Measurements from ENCODE around the gene EFCC1. TPM values are rescaled to one million over a fixed set of nuclear protein-coding genes. Genes with fewer than 3 reads are reported as not detected.
A peak's percentile ranks its signal among the peaks of the same experiment; 100 is the strongest.

Gene EFCC1
- total RNA-seq, 1 experiment from 2014 or later: not detected

DNA sequence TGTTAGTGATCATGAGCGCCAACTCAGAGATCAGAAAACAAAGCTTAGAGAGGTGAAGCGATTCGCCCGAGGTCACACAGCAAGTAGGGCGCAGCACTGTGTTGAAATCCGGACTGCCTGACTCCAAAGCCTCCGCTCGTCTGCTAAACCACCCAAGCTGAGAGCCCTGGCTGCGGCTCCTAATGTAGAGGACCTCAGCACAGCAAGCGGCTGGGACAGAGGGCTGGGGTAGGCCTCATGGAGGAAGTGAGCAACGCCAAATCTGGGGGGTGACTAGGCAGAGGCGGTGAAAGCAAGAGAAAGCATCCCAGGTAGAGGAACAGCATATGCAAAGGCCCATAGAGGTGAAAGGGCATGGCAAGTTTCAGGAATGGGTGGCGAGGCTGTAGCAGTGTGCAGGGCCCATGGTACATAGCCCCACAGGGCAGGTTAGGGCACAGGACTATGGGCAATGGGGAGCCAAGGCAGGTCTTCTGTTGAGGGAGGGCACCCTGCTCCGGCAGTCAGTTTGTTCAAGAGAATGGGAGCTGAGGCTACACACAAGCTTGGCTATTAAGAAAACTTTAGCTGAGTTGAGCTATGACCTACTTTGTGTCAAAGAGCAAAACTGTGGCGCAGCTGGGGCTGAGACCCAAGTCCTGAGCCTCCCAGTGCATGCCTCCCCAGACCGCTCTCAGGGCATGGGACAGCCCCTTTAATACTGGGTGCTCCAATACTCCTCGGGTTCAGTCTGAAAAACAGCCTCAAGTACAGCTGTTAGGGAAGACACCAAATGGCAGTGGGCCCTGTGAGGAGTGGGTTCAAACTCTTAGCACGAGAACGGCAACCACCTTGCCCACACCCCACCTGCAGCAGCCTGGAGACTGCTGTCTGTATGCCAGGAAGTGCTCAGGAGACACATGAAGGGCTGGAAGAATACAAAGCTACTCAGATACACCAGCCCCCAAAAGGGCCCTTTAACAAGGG is 6.2 kb upstream of the EFCC1 start:
- no peak for DNase-seq (ENCODE audit: low read depth)

DNA sequence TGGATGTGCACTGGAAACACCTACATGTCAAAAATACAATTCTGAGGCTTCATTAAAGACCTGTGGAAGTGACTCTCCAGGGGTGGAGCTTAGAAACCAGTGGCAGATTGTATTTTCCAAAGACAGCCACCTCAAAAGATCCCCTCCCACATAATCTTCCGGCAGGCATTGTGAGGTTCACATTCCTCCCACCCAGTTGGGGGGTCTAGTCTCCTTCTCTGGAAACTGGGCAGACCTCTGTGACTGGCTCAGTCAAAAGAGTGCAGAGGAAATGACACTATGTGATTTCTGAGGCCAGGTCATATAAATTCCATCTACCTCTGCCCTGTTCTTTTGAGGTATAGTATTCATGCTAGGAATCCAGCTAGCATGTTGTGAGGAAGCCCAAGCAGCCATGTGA is 5.4 kb upstream of the EFCC1 start:
- no peak for DNase-seq (ENCODE audit: low read depth)

DNA sequence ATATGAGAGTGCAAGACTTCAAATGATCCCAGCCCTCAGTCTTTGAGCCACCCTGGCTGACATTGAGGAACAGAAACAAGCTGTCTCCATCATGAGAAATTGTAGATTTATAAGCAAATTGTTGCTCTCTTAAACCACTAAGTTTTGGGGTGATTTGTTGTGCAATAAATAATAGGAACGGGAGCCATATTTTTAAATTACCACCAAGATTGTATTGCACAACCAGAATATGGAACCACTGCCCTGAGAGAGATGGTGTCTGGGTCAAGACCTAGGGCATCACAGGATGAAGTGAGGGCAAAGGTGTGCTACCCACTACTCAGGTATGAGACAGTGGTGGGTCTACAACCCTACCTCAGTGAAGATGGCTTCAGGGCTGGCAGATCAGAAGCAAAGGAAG is 4.9 kb upstream of the EFCC1 start:
- DNase-seq (ENCODE audit: low read depth): no peak

DNA sequence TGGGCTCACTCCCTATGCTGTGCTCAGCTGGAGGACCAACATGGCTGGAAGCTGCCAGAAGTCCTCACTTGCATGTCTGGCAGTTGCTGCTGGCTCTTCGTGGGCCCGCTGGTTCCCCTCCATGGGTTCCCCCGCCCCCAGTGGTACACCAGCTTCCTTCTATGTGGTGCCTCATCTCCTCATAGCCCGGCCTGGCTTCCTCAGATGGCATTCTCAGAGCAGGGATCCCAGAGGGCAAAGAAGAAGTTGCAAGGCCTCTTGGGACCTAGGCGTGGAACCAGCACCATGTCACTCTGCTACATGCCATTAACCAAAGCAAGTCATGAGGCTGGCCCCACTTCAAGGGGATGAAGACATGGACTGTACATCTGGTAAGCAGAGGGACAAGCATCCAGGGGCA is 4.4 kb upstream of the EFCC1 start:
- no peak for DNase-seq (ENCODE audit: low read depth)

DNA sequence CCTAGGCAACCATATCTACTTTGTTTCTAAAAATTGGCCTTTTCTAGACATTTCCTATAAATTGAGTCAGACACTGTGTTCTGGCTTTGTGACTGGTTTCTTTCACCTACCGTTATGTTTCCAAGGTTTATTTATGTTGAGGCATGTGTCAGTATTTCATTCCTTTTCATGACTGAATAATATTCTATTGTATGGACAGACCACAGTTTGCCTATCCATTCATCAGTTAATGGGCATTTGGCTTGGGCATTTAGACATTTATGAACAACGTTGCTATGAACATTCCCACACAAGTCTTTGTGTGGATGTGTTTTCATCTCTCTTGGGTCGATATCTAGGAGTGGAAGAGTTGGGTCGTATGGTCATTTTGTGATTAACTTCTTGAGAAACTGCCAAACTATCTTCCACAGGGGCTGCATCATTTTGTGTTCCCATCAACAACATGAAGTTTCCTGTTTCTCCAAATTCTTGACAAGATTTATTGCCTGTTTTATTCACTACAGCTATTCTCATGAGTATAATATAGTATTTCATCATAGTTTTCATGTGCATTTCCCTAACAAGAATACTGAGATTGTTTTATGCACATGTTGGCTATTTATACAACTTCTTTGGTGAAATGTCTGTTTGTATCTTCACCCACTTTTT is 3.5 kb upstream of the EFCC1 start:
- DNase-seq (ENCODE audit: low read depth): no peak

DNA sequence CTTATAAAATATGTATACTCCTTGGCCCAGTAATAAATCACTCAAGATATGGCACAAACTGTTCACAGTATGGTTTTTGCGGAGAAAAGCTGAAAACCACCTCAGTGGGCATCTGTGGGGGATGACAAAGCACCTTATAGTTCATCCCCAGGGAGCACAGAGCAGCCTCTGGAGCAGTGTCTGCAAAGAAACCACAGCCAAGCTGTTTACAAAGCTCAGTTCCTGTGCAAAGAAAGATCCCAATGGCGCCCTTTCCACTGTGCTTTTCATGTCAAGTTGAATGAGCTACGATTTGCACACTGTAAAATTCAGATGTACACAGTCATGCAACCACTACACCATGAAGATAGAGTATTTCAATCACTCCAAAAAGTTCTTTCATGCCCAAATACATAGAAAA is 2.5 kb upstream of the EFCC1 start:
- no peak for DNase-seq (ENCODE audit: low read depth)

DNA sequence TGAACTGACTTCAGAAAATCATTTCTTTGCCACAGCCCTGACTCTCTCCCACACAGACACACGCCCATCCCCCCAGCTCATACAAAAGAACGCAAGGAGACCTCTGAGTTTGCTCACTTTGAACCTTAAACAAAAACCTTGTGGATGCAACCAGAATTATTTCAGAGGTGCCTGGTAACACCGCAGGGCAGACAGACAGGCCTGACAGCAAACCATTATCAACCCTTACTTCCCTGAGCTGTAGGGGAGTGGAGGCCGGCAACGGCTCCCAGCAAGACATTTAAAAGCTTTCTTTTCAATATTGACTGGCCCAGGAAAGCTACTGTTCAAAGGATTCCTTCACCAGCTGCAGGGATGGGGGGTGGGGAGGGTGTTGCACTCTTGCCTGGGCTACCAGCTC is 2.0 kb upstream of the EFCC1 start:
- DNase-seq (ENCODE audit: low read depth): no peak

DNA sequence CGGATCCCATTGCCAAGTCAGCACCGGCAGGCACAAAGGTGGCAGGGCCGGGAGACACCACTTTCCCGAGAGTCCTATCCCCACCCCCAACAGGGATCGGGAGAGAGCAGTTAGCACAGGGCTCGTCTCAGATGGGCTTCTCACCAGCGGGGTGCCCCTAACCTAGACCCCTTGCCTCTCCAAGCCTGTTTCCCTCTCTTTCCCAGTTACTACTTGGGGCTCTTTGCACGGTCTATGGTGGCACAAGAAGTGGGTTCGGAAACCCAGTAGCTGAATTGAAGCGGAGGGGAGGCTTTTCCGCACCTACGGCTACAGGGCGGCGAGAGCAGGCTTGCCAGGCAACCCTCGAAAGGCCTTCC is 383 bp upstream of the EFCC1 start:
- DNase-seq (ENCODE audit: low read depth): no peak

DNA sequence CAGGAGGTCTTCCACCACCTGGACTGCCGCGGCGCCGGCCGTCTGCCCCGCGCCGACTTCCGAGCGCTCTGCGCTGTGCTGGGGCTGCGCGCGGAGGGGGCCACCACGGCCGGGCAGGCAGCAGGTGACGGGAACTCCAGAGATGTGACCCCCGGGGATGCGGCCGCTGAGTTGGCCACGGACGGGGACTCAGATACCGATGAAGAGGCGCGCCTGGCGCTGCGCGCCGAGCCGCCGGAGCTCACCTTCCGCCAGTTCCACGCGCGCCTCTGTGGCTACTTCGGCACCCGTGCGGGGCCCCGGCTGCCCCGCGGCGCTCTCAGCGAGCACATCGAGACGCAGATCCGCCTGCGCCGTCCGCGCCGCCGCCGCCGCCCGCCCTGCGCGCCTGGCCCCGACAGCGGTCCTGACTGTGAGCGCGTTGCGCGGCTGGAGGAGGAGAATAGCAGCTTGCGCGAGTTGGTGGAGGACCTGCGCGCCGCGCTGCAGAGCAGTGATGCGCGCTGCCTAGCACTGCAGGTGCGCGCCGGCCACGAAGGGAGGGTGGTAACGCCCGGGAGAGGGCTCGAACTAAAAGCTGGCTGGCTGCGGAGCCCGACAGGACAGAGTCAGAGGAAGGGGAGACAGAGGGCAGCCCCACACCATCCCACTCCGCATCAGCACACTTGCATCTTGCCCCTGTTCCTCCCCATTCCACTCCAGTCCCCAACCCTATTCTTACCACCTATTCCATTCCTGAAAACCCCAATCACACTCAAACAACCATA is 885 bp downstream of the EFCC1 start:
- DNase-seq (ENCODE audit: low read depth): peak; percentile 27

DNA sequence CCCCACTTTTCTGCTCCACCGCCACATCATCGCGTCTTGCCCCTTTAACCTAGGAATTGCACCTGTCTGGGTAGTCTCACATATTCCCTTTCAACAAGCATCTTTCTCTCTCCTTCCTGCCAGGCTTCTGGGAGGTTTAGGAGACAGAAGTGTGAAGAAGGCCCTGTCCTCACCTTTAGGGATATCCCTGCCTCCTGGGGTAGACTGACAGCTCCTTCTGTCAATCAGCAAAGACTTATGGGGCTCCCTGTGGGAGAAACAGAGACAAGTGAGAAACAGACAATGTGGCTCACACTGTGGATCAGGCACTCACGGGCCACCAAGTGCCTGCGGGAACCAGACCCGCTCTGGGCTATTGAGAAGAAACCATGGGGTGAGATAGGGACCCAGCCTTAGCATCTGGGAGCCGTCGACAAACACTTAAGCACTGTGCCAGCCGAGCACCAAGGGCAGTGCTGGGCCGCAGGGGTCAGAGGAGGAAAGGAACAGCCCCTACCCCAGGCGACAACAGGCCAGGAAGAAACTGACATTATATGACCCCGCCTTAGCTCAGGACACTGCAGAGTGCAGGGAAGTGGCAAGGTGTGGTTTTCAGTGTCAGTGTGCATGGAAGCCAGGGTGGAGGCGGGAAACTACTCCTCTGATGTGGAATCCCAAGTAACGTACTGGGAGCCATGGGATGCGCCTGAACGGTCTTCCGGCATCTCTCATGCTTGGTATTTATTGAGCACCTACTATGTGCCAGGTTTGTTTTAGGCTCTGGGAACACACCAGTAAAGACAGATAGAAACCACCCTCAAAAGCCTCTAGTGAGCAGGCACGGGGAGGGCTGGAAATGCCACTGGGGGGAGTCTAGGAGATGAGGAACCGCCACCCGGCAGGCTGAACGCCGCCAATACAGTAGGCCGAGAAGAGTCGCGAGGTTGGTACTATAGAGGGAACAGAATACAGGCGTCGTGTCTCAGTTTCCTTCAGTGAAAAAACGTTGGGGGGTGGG is 1.8 kb downstream of the EFCC1 start:
- DNase-seq (ENCODE audit: low read depth): no peak

DNA sequence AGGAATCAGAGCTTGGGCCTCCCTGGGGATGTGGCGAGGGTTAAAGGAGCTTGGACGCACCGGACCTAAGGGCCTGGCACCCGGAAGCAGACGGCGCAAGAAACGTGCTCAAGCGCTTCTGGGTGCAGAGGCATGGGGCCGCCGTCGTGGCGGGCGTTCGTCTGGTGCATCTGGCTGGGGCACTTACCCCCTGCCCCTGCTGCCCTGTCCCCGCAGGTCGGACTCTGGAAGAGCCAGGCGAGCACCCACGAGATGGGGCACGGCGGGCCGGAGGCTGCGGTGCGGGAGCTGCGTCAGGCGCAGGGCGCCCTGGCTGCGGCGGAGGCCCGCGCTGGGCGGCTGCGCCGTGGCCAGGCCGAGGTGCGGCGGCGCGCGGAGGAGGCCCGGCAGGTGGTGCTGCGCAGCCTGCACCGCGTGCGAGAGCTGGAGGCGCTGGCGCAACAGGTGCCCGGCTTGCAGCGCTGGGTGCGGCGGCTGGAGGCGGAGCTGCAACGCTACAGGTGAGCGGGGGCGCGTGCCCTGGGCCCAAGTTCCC is 2.5 kb downstream of the EFCC1 start:
- DNase-seq (ENCODE audit: low read depth): no peak

DNA sequence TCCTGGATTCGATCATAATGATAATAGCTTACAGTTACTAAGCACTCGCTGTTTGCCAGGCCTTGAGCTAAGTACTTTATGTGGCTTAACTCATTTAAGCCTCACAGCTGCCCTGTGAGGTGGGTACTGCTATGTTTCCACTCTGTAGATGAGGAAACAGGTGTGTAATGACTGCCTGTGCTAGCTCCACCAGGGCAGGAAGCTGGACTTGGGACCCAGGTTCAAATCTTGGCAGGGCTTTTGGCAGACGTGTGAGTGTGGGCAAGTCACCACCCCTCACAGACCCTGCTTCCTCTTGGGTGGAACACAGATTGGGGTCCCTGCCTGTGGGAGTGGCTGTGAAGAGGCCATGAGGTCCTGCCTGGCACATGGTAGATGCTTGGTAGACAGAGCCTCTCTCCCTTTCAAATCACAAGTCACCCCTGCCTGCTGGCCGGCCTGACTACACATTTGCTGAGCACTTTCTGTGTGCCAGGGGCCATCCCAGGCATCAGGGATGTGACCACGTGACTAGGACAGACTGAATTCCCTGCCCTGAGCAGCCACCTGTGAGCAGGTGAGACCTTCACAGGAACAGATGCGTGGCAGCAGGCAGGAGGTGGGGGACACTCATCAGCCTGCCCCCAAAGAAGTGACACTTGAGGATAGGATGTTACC is 3.7 kb downstream of the EFCC1 start:
- no peak for DNase-seq (ENCODE audit: low read depth)

DNA sequence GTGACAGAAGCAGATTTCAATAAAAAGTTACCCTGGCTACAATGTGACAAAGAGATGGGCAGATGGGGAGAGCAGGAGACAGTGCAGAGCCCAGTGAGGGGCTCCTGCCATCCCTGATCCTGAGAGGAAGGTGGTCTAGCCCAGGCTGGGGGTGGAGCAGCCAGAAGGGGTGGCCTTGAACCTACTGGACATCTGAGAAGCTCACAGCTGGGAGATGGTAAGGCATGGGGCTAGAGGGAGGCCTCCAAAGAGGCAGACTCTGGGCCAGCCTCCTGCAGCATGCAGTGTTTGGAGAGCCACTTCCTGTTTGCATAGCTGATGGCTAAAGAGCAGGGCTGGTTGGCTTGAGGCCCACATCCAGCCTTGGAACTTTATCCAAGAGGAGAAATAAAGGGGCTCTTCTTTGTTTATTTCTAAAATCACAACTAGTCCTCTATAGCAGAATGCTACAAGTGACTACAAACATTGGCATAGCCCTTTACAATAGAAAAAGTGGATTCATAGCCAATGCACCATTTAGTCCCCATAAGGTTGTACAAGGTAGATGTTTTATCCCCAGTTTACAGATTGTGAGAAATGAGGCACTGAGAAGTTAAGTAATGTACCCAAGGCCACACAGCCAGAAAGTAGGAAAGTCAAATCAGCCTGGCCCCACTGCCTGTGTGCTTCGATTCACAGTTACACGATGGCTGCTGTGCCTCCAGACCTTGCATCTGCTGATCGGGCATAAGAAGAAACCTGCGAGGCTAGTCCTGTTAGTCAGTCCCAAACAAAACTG is 4.6 kb downstream of the EFCC1 start:
- DNase-seq (ENCODE audit: low read depth): peak; percentile 44

DNA sequence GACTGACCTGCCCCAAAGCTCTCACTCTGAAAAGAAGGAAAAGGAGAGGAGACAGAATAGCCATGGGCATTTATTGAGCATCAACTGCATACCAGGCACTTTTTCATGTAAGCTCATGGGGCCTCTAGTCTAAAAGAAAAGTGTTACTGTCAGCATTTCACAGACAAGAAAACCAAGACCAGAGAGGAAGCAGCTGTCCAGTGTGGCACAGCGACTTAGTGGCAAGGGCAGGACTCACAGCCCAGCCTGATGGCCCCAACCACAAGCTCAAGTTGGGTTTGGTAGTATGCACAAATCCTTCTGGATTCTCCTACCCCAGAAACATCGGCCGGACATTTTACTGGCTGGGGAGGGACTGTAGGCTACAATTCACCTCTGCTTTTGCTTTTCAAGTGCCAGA is 5.8 kb downstream of the EFCC1 start:
- no peak for DNase-seq (ENCODE audit: low read depth)

DNA sequence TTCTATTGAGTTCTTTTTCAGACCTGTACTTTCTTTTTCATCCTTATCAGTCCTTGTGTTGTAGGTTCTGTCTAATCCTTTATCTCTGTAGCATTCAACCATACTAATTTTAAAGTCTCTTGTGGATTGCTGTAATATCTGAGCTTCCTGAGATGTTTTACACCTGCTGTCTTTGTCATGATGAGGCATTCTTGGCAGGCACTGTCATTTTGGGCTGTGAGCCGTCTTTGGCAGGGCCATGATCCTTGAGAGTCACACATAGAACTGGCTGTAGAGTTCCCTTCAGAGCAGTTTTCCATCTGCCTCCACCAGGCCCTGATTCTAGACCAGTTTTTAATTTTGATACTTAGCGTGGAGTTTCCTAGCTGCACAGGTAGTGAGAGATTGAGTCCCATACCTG is 6.7 kb downstream of the EFCC1 start:
- no peak for DNase-seq (ENCODE audit: low read depth)

DNA sequence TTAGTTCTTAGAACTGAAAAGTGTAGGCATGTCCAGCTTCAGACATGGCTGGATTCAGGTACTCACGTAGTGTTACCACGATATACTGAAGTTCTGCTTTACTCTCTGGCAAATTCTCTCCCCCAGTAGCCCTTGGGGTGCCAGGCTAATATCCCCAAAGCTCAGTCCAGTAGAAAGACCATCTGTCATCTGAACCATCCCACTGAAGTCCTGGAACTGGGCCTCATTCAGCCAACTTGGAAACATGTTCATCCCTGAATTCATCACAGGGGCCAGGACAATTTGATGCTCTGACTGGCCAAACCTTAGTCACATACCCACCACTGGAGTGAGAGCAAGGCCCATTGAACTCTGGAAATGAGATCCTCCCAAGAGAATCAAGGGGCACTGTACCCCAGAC is 8.2 kb downstream of the EFCC1 start:
- DNase-seq (ENCODE audit: low read depth): no peak

DNA sequence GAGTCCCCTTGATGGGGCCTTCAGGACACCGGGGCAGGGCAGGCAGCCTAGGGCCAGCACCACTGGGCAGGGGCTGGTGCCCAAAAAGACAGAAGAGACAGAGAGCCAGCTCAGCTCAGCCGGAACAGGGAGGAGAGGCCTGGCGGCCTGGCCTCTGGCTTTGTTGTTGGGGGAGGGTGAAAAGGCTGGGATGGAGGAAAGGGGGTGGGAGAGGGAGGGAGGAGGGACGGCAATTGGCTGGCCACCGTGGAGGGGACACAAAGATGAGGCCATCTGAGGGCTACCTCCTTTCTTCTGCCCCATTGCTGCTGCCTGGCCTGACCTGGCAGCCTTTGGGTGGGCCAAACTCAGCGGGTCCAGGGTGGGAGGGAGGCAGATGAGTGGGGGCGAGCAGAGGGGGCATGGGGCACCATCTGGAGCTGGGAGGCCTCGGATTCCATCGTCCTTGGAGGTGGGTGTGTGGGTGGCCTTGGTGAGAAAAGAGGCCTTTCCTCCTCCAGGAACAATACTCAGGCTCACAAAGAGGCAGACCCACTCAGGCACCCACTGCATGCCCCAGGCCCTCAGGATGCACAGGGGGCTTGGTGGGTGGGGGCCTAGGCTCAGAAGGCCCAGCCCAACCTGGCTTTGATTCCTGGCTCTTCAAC is 9.3 kb downstream of the EFCC1 start:
- no peak for DNase-seq (ENCODE audit: low read depth)

DNA sequence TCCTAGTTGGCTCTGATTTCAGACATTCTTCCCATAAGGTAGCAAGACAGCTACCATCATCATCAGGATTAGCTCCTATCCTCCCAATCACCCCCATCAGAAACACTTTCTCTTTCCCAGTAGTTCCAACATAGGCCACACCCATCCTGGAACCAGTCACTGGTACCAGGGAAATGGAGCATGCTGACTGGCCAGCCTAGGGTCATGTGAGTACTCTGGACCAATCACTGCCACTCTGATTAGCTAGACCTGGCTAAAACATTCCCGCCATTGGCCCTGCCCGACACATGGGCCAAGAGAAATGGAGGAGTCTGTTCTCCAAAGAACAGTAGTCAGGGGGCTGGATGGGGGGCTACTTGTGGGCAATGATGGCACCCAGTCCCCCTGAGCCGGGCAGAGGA is 12.4 kb downstream of the EFCC1 start:
- peak; percentile 51 for DNase-seq (ENCODE audit: low read depth)

DNA sequence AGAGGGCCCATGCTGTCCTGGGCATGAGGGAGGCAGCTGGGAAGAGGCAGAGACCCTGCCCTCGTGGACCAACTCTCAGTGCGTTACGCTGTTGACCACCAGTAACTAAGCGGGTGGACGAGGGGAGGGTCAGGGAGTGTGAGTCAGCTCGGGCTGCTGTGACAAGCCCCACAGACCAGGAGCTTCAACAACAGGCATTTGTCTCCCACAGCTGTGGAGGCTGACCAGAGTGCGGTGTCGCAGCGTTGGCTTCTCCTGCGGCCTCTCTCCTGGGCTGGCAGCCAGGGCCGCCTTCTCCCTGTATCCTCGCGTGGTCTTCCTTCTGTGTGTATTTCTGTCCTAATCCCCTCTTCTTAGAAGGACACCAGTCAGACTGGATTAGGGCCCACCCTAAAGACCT is 13.0 kb downstream of the EFCC1 start:
- DNase-seq (ENCODE audit: low read depth): peak; percentile 14
